ENCODE data around the gene ULK4. TPM values are rescaled to one million over a fixed set of nuclear protein-coding genes. Genes with fewer than 3 reads are reported as not detected.

ULK4 gene
- total RNA-seq, 2 experiments from 2014 or later = 6.8 to 6.9 TPM

DNA sequence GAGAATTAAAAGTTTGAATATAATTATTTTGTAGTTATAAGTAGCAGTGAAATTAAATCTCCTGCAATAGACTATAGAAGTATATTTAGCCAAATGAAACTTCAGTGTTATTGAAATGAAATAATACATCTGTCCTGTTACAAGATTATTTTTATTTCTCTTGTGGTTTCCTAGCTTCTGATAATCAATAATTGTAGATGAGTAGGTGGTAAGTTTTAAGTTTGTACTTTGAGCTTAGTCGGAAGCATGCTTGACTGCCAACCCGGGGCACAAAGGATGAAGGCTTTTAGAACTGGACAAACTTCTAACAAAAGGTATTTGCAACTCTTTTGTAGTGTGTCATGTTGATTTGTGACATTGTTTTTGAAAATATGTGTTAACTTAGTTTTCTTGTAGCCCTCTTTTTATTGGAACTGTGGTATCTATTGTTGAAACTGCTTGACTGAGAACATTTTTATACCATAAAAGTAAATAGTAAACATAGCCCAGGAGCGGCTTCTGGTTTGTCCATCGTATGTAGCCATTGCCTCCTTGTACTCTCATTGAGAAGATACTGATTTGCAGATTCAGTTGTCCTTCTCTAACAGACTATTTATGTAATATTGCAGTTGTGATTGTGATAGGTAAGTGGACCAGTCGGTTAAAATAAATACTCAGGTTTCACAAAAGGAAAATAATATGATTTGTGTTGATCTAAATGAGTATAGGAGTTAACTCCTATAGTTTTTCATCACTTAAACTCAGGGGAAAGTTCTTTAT, 759.6 kb downstream of the ULK4 start:
- TF ChIP-seq, protein P1, sequence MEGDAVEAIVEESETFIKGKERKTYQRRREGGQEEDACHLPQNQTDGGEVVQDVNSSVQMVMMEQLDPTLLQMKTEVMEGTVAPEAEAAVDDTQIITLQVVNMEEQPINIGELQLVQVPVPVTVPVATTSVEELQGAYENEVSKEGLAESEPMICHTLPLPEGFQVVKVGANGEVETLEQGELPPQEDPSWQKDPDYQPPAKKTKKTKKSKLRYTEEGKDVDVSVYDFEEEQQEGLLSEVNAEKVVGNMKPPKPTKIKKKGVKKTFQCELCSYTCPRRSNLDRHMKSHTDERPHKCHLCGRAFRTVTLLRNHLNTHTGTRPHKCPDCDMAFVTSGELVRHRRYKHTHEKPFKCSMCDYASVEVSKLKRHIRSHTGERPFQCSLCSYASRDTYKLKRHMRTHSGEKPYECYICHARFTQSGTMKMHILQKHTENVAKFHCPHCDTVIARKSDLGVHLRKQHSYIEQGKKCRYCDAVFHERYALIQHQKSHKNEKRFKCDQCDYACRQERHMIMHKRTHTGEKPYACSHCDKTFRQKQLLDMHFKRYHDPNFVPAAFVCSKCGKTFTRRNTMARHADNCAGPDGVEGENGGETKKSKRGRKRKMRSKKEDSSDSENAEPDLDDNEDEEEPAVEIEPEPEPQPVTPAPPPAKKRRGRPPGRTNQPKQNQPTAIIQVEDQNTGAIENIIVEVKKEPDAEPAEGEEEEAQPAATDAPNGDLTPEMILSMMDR (IDR thresholded peaks at IDR 0.05) = no peak
- peaks cover 57% of the 10 kb centered on the region for H3K4me1 Mint-ChIP-seq (ENCODE audit: low read depth)
- peak overlapping the region; percentile 14 for H3K27ac Mint-ChIP-seq
- no peaks in the 10 kb centered on the region for H3K9me3 Mint-ChIP-seq
- H3K27me3 Mint-ChIP-seq = peaks cover 2% of the 10 kb centered on the region
- peaks cover 16% of the 10 kb centered on the region for H3K36me3 Mint-ChIP-seq (ENCODE audit: low read depth)
- ATAC-seq (no peak), DNase-seq (no peak)
- intact Hi-C loops (cut with micrococcal nuclease) = no loop called here
- ChIA-PET POLR2A (interaction anchor here (0.7 to 5.0 kb wide), 2 partner anchors 9 to 45 kb away, joined by 3 to 60 read pairs; no protein-coding TSS in a partner anchor), CTCF (interaction anchor here (0.7 to 3.1 kb wide), 2 partner anchors 11 to 1000 kb away, joined by 3 to 15 read pairs; no protein-coding TSS in a partner anchor)
- peak overlapping the region; percentile 93 for H3K4me3 Mint-ChIP-seq

DNA sequence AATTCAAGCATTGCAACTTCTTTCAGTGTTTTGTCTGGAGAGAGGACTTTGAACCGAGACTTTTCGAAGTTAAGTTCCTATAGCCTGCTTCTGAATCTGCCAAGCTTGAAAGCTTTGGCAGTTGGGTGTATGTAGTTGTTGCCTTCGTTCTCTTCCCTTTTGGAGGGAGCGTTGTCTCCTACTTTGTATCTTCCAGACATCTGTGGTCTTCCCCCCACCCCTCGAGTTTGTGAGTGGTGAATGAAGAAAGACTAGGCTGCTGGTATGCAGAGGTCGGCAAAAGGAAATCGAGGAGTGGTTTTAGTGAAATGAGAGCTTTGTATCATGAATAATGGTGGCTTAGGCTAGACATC, 761.3 kb downstream of the ULK4 start:
- H3K27me3 Mint-ChIP-seq = peaks cover 8% of the 10 kb centered on the region
- H3K9me3 Mint-ChIP-seq = no peaks in the 10 kb centered on the region
- intact Hi-C loops (cut with micrococcal nuclease) = no loop called here
- TF ChIP-seq, protein P1 (IDR thresholded peaks at IDR 0.05) = no peak
- DNase-seq (peak; percentile 49), ATAC-seq (peak; percentile 8)
- peak overlapping the region; percentile 85 for H3K27ac Mint-ChIP-seq
- peak overlapping the region; percentile 93 for H3K4me3 Mint-ChIP-seq
- ChIA-PET CTCF (interaction anchor here (1.5 kb wide), 1 partner anchor 29 kb away, joined by 5 read pairs; no protein-coding TSS in a partner anchor), POLR2A (interaction anchor here (0.6 to 5.0 kb wide), 5 partner anchors 10 to 1794 kb away, joined by 4 to 60 read pairs (median 14); partner anchors contain the start of gene RPSA)
- H3K36me3 Mint-ChIP-seq (ENCODE audit: low read depth) = peaks cover 16% of the 10 kb centered on the region
- peaks cover 43% of the 10 kb centered on the region for H3K4me1 Mint-ChIP-seq (ENCODE audit: low read depth)

DNA sequence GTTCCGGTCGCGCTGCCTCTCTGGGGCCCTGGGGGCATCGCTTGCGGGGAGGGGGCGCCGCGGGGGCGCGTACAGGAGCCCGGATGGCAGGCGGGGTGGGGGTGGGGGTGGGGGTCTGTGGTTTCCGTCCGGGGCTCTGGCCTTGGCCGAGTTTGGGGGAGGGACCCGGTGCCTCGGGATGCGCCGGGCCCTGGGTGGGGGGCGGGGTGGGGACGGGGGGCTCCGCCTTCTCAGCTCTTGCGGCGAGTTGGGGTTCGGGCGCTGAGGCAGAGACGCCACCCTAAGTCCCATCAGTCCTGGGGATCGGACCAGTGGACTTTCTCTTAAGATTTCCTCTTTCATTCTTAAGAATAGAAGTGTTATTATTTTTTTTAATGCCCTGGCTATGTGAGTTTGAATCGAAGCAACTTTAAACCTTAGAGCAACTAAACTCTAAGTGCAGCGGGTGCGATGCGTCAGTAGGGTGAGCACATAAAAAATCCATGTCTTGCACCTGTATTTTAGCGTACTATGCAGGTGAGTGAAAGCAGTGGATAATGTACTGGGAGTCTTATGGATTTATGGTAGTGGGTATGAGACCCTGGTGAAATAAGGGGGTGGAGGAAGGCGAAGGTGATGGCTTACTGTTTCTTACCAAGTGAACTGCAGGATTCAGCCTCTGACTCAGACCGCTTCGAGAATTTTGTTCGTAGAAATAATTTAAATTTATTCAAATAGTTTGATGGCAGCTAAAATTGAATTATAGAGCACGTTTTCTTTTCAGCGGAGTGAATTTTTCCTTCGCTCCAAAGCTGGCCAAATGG, 761.8 kb downstream of the ULK4 start:
- H3K9me3 Mint-ChIP-seq = no peaks in the 10 kb centered on the region
- intact Hi-C loops (cut with micrococcal nuclease) = no loop called here
- peak overlapping the region; percentile 93 for H3K4me3 Mint-ChIP-seq
- DNase-seq (peak; percentile 52), ATAC-seq (peak; percentile 21)
- CTCF ChIA-PET = interaction anchor here (1.5 to 2.3 kb wide), 2 partner anchors 16 to 29 kb away, joined by 5 to 7 read pairs; no protein-coding TSS in a partner anchor
- H3K27ac Mint-ChIP-seq = peak overlapping the region; percentile 84
- H3K4me1 Mint-ChIP-seq (ENCODE audit: low read depth) = peaks cover 38% of the 10 kb centered on the region
- TF ChIP-seq, protein P1 (IDR thresholded peaks at IDR 0.05) = no peak
- POLR2A ChIA-PET = interaction anchor here (0.6 to 5.0 kb wide), 27 partner anchors 10 to 1793 kb away, joined by 3 to 60 read pairs (median 5); partner anchors contain the start of genes RPSA and ULK4
- peaks cover 11% of the 10 kb centered on the region for H3K27me3 Mint-ChIP-seq
- peaks cover 14% of the 10 kb centered on the region for H3K36me3 Mint-ChIP-seq (ENCODE audit: low read depth)

DNA sequence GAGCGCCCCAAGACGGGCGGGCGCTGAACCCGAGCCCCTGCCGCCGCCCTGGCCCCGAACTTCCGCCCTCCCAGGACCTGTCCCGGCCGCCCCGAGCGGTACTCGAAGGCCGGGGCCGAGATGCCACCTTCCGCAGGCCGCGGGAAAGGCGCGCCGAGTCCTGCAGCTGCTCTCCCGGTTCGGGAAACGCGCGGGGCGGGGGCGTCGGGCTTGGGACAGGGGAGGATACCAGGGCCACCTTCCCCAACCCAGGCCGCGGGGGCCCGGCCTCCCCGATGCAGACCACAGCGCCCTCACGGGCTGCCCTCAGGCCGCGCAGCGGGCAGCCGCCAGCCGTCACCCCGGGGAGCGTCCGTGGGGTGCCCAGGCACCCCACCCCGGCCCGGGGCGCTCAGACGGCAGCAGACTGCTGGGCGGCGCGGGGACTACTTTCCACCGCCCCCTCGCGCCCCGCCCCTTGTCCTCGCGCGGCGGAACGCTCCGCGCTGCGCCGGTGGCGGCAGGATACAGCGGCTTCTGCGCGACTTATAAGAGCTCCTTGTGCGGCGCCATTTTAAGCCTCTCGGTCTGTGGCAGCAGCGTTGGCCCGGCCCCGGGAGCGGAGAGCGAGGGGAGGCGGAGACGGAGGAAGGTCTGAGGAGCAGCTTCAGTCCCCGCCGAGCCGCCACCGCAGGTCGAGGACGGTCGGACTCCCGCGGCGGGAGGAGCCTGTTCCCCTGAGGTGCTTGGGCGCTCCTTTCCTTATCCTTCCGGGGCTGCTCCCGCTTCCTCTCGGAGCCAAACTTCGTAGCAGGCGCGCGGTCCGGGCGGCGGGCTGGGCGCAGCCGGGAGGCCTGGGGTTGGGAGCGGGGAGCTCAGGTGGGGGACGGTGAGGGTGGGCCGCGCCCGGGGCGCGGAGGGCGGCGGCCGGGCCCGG, 762.7 kb downstream of the ULK4 start, which contains the start of gene CTNNB1:
TSS of gene CTNNB1 (plus strand) at position 556 of the 916 bp plus-strand sequence. CDS start 24,564 bp downstream, outside the sequence.
- CTCF ChIA-PET = interaction anchor here (1.1 to 2.3 kb wide), 3 partner anchors 17 to 82 kb away, joined by 3 to 7 read pairs (median 5); no protein-coding TSS in a partner anchor
- TF ChIP-seq, protein P1 (IDR thresholded peaks at IDR 0.05) = no peak

More for the DNA sequence above, 762.7 kb downstream of the ULK4 start, which contains the start of gene CTNNB1:
- ATAC-seq (peak; percentile 87), DNase-seq (peak; percentile 90)
- intact Hi-C loops (cut with micrococcal nuclease) = no loop called here
- POLR2A ChIA-PET = interaction anchor here (0.6 to 5.0 kb wide), 30 partner anchors 9 to 1792 kb away, joined by 3 to 60 read pairs (median 4); partner anchors contain the start of genes RPSA and ULK4
- Mint-ChIP-seq H3K4me1 (ENCODE audit: low read depth) (peaks cover 31% of the 10 kb centered on the region), H3K27ac (peak within 1 kb of the TSS; percentile 89), H3K4me3 (peak within 1 kb of the TSS; percentile 93), H3K36me3 (ENCODE audit: low read depth) (peaks cover 13% of the 10 kb centered on the region), H3K27me3 (peaks cover 12% of the 10 kb centered on the region), H3K9me3 (no peaks in the 10 kb centered on the region)

Data from activated CD8-positive, alpha-beta T cell treated with anti-CD3 and anti-CD28 coated beads for 36 hours (primary cell).